ENCODE results near the gene SNX19.
A peak's percentile ranks its signal among the peaks of the same experiment; 100 is the strongest.

Gene SNX19

DNA sequence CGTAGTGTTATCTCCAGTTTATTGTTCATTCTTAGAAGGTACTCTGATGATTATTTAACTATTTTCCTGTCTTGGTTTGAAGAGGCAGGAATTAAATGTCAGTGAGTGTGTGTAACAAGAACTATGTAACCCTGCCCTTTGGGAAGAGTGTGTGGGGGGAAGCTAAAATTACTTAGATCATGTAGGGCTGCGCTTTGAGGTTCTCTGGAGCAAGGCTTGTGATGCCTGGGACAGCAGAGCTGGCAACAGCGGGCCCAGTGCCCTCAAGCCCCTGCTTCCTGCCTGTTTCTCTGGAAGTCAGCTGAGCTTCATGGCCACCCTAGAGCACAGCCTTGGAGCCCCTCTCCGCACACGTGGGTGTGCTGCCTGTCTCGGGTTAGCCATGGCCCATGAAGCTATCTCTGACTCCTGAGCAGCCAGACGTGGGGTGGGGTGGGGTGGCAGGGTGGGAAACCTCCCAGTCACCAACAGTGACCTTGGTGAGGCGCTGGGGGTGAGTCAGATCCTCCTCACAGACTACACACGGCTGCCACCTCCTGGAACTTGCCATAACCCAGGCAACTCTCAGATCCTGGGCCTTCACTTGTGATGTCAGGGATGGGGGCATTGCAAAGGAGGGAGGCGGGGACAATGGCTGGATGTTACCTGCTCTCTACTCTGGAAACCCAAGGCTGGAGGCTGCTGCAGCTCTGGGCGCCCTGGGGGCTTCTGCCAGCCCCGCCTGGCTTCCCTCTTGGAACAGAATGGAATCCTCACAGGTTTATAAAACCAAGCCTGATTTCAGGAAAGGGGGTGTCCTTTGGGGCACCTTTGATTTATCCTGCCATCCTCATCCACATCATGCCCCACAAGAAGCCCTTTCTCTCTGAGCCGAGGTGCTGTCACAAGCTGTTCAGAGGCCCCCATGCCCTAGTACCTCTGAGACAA is 88.6 kb downstream of the SNX19 start:
- TF ChIP-seq, protein P1, sequence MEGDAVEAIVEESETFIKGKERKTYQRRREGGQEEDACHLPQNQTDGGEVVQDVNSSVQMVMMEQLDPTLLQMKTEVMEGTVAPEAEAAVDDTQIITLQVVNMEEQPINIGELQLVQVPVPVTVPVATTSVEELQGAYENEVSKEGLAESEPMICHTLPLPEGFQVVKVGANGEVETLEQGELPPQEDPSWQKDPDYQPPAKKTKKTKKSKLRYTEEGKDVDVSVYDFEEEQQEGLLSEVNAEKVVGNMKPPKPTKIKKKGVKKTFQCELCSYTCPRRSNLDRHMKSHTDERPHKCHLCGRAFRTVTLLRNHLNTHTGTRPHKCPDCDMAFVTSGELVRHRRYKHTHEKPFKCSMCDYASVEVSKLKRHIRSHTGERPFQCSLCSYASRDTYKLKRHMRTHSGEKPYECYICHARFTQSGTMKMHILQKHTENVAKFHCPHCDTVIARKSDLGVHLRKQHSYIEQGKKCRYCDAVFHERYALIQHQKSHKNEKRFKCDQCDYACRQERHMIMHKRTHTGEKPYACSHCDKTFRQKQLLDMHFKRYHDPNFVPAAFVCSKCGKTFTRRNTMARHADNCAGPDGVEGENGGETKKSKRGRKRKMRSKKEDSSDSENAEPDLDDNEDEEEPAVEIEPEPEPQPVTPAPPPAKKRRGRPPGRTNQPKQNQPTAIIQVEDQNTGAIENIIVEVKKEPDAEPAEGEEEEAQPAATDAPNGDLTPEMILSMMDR (conservative IDR thresholded peaks at IDR 0.05; ENCODE audit: low read depth): peak; percentile 36
- POLR2A ChIA-PET (ENCODE audit: low non-redundant PET): no interaction called here
- DNase-seq (ENCODE audit: low spot score): peak; percentile 68
- CTCF ChIA-PET: interaction anchor here (0.6 to 2.0 kb wide), 6 partner anchors 34 to 736 kb away, joined by 3 to 10 read pairs (median 6); no protein-coding TSS in a partner anchor
- H3K27ac ChIP-seq: peak overlapping the region; percentile 15; the same call in 1 of the 2 replicates

DNA sequence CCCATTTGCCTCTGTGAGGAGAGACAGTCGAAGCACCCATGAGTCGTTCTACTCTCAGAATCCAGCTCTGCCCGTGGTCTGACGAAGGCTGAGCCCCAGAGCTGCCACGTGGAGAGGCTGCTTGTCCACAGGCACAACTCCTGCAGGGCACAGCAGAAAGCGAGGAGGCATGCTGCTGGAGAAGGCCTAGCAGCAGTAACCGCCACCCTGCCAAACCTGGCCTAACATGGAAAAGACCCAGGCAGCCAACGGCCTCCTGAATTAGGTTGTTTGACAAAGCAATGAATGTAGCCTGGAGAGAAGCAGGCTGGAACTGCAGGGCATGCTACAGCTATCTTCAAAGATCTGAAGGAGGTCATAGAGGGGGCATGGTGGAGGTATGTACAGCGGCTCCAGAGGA is 89.7 kb downstream of the SNX19 start:
- ChIA-PET CTCF (interaction anchor here (0.6 to 1.2 kb wide), 2 partner anchors 396 to 1392 kb away, joined by 3 to 5 read pairs; no protein-coding TSS in a partner anchor), POLR2A (ENCODE audit: low non-redundant PET) (interaction anchor here (0.5 kb wide), 1 partner anchor 11 kb away, joined by 4 read pairs; no protein-coding TSS in a partner anchor)
- DNase-seq (ENCODE audit: low spot score): no peak
- TF ChIP-seq, protein P1 (conservative IDR thresholded peaks at IDR 0.05; ENCODE audit: low read depth): no peak
- H3K27ac ChIP-seq: no peak overlapping the region

DNA sequence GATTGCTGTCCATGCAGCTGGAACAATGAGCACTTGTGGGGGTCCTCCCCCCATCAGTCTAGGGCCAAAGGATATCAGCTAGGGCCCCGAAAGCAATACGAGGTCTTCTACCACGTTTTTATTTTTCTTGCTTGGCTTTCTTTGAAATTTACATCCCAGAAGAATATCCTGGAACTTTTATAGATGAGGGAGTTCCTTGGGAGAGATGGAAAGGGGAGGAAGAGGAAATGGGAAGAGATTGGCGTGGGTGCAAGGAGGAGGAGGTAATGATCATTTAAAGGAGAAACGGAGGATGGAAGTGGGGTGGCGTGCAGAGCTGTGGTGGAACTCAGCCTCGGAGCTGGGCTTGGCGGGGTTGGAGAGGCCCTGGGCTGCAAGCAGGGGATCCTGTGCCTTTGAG is 90.3 kb downstream of the SNX19 start:
- POLR2A ChIA-PET (ENCODE audit: low non-redundant PET): interaction anchor here (0.5 kb wide), 1 partner anchor 10 kb away, joined by 4 read pairs; no protein-coding TSS in a partner anchor
- TF ChIP-seq, protein P1 (conservative IDR thresholded peaks at IDR 0.05; ENCODE audit: low read depth): no peak
- DNase-seq (ENCODE audit: low spot score): no peak
- CTCF ChIA-PET: no interaction called here
- no peak overlapping the region for H3K27ac ChIP-seq

DNA sequence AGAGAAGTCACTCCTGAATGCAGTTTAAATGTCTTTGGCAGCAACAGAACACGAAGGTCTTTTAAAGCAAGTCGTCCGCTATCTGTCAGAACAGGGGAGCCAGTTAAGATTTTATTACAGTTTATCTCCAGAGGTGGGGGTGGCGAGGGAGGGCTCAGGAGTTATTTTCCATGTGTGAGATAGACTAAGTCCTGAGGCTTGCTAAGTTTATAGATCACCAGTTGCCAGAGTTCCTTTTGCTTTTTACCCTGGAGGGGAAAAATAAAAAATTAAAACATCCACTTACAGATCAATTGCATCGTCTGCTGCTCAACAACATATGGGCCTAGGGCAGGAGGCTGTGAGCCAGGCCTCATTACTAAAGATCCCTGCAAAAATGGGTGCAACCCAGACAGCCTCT is 90.7 kb downstream of the SNX19 start:
- no peak overlapping the region for H3K27ac ChIP-seq
- ChIA-PET CTCF (interaction anchor here (0.7 kb wide), 1 partner anchor 37 kb away, joined by 3 read pairs; no protein-coding TSS in a partner anchor), POLR2A (ENCODE audit: low non-redundant PET) (no interaction called here)
- TF ChIP-seq, protein P1 (conservative IDR thresholded peaks at IDR 0.05; ENCODE audit: low read depth): no peak
- no peak for DNase-seq (ENCODE audit: low spot score)
